PC-3 (cell line): ENCODE measurements around the gene STIL.

ENCODE experiments used
- EZH2 ChIP-seq: fragments of 300-600 bp; sonication (generic); IDR thresholded peaks from one replicate; pipeline ENCODE4 v1.6.1; 2017; ENCODE audit warnings: antibody characterized with exemption, mild to moderate bottlenecking, low read length; ENCODE audit not compliant: unreplicated experiment
- TF ChIP-seq, protein P1 (sequence below): fragments of 300-600 bp; sonication (generic); conservative IDR thresholded peaks from 2 replicates; pipeline ENCODE4 v1.5.1; 2017; ENCODE audit warnings: antibody characterized with exemption, low read depth, mild to moderate bottlenecking, low read length

- TF ChIP-seq EZH2, result no peak
- TF ChIP-seq, protein P1, sequence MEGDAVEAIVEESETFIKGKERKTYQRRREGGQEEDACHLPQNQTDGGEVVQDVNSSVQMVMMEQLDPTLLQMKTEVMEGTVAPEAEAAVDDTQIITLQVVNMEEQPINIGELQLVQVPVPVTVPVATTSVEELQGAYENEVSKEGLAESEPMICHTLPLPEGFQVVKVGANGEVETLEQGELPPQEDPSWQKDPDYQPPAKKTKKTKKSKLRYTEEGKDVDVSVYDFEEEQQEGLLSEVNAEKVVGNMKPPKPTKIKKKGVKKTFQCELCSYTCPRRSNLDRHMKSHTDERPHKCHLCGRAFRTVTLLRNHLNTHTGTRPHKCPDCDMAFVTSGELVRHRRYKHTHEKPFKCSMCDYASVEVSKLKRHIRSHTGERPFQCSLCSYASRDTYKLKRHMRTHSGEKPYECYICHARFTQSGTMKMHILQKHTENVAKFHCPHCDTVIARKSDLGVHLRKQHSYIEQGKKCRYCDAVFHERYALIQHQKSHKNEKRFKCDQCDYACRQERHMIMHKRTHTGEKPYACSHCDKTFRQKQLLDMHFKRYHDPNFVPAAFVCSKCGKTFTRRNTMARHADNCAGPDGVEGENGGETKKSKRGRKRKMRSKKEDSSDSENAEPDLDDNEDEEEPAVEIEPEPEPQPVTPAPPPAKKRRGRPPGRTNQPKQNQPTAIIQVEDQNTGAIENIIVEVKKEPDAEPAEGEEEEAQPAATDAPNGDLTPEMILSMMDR, result no peak
These were observed 61.6 kb downstream of the STIL start for GRCh38 chr1:47252369-47252768.
